Measurements from ENCODE around the gene C5orf46.

The C5orf46 gene

GRCh38 chr5:147849226-147849625 is 57.1 kb downstream of the C5orf46 start:
- H3K27ac Mint-ChIP-seq (ENCODE audit: low read depth): no peak overlapping the region
- no peaks in the 10 kb centered on the region for H3K4me1 Mint-ChIP-seq
- no peak for ATAC-seq (replicated peaks; ENCODE audit: extremely low read depth, poor library complexity, severe bottlenecking)
- H3K27me3 Mint-ChIP-seq: peaks cover 44% of the 10 kb centered on the region
- H3K36me3 Mint-ChIP-seq (ENCODE audit: insufficient read depth): no peaks in the 10 kb centered on the region
- DNase-seq (ENCODE audit: low spot score in 2 of 2): no peak
- no peak overlapping the region for H3K4me3 Mint-ChIP-seq
- no peaks in the 10 kb centered on the region for H3K9me3 Mint-ChIP-seq

GRCh38 chr5:147845618-147846017 is 60.7 kb downstream of the C5orf46 start:
- Mint-ChIP-seq H3K4me1 (no peaks in the 10 kb centered on the region), H3K36me3 (ENCODE audit: insufficient read depth) (no peaks in the 10 kb centered on the region), H3K27ac (ENCODE audit: low read depth) (no peak overlapping the region), H3K9me3 (no peaks in the 10 kb centered on the region), H3K27me3 (peaks cover 64% of the 10 kb centered on the region), H3K4me3 (no peak overlapping the region)
- ATAC-seq (replicated peaks; ENCODE audit: extremely low read depth, poor library complexity, severe bottlenecking) (no peak), DNase-seq (ENCODE audit: low spot score in 2 of 2) (no peak)

- ATAC-seq (replicated peaks; ENCODE audit: extremely low read depth, poor library complexity, severe bottlenecking): no peak
- no peak overlapping the region for H3K27ac Mint-ChIP-seq (ENCODE audit: low read depth)
- no peaks in the 10 kb centered on the region for H3K9me3 Mint-ChIP-seq
- no peak overlapping the region for H3K4me3 Mint-ChIP-seq
- peaks cover 64% of the 10 kb centered on the region for H3K27me3 Mint-ChIP-seq
- DNase-seq (ENCODE audit: low spot score in 2 of 2): no peak
- H3K36me3 Mint-ChIP-seq (ENCODE audit: insufficient read depth): no peaks in the 10 kb centered on the region
- no peaks in the 10 kb centered on the region for H3K4me1 Mint-ChIP-seq
Observed at GRCh38 chr5:147844846-147845245, 61.5 kb downstream of the C5orf46 start.

- Mint-ChIP-seq H3K9me3 (no peaks in the 10 kb centered on the region), H3K4me1 (no peaks in the 10 kb centered on the region), H3K27me3 (peaks cover 51% of the 10 kb centered on the region), H3K4me3 (no peak overlapping the region), H3K36me3 (ENCODE audit: insufficient read depth) (no peaks in the 10 kb centered on the region), H3K27ac (ENCODE audit: low read depth) (no peak overlapping the region)
- no peak for DNase-seq (ENCODE audit: low spot score in 2 of 2)
- no peak for ATAC-seq (replicated peaks; ENCODE audit: extremely low read depth, poor library complexity, severe bottlenecking)
Observed at GRCh38 chr5:147842869-147843268, 63.5 kb downstream of the C5orf46 start.

Measured in central memory CD8-positive, alpha-beta T cell (primary cell).